PC-3 (cell line): Measurements from ENCODE around the gene KNCN. TPM values are rescaled to one million over a fixed set of nuclear protein-coding genes. Genes with fewer than 3 reads are reported as not detected.
A peak's percentile ranks its signal among the peaks of the same experiment; 100 is the strongest.

Experiments used
- ATAC-seq: fragments of 200-7000 bp; cut with Tn5 transposase; 2 replicates; pipeline ENCODE4 v1.9.1; 2020; ENCODE audit warnings: mild to moderate bottlenecking, moderate library complexity
- BruUV-seq: library from RNA; stranded (reverse); fragments of 400-500 nt; replicated peaks from 2 replicates; lab custom pipeline; 2021; lab: Mats Ljungman, UMichigan
- CTCF ChIA-PET: fragments of 300-600 bp; sonication (Branson Sonifier 250); formaldehyde crosslinking; loops from one replicate; lab custom pipeline; 2022; ENCODE audit warnings: antibody characterized with exemption; lab: Charles Lee
- POLR2A ChIA-PET: fragments of 300-600 bp; sonication (Branson Sonifier 250); formaldehyde crosslinking; loops from one replicate; lab custom pipeline; 2022; ENCODE audit warnings: antibody characterized with exemption; ENCODE audit not compliant: unreplicated experiment; lab: Charles Lee
- DNase-seq: peaks from one replicate; pipeline ENCODE4 v3.0.0-alpha.2; 2015
- H2AFZ ChIP-seq: fragments of 300-600 bp; sonication (generic); 2 replicates; pipeline ENCODE4 v1.6.0; 2016; ENCODE audit warnings: antibody characterized with exemption, low read length
- H3F3A ChIP-seq: fragments of 300-600 bp; sonication (generic); one replicate; pipeline ENCODE4 v1.6.0; 2017; ENCODE audit warnings: antibody characterized with exemption, low read length, control low read depth, mild to moderate bottlenecking; ENCODE audit not compliant: unreplicated experiment
- H3K27ac ChIP-seq: fragments of 300-600 bp; sonication (generic); 2 replicates; pipeline ENCODE4 v1.5.1; 2016; ENCODE audit warnings: mild to moderate bottlenecking, low read length
- H3K27me3 ChIP-seq: fragments of 300-600 bp; sonication (generic); 2 replicates; pipeline ENCODE4 v1.6.1; 2016; ENCODE audit warnings: low read length, mixed read lengths
- H3K36me3 ChIP-seq: fragments of 300-600 bp; sonication (generic); 2 replicates; pipeline ENCODE4 v1.6.1; 2016; ENCODE audit warnings: low read depth, mixed run types, low read length, mixed read lengths
- H3K4me1 ChIP-seq: fragments of 300-600 bp; sonication (generic); 2 replicates; pipeline ENCODE4 v1.5.1; 2016; ENCODE audit warnings: low read length; ENCODE audit not compliant: insufficient read depth
- H3K4me2 ChIP-seq: fragments of 300-600 bp; sonication (generic); 2 replicates; pipeline ENCODE4 v1.6.0; 2016; ENCODE audit warnings: low read length
- H3K4me3 ChIP-seq: fragments of 300-600 bp; sonication (generic); 2 replicates; pipeline ENCODE4 v1.5.1; 2016; ENCODE audit warnings: mild to moderate bottlenecking, low read length, mixed read lengths
- H3K79me2 ChIP-seq: fragments of 300-600 bp; sonication (generic); 2 replicates; pipeline ENCODE4 v1.6.1; 2017; ENCODE audit warnings: low read length, mixed read lengths
- H3K9ac ChIP-seq: fragments of 300-600 bp; sonication (generic); 2 replicates; pipeline ENCODE4 v1.6.0; 2016; ENCODE audit warnings: mild to moderate bottlenecking, low read length
- H3K9me2 ChIP-seq: fragments of 300-600 bp; sonication (generic); replicated peaks from 2 replicates; pipeline ENCODE4 v1.6.1; 2016; ENCODE audit warnings: mixed run types, low read length, mixed read lengths
- H3K9me3 ChIP-seq: fragments of 300-600 bp; sonication (generic); 2 replicates; pipeline ENCODE4 v1.6.1; 2016; ENCODE audit warnings: low read length, mixed read lengths
- H4K20me1 ChIP-seq: fragments of 300-600 bp; sonication (generic); 2 replicates; pipeline ENCODE4 v1.6.1; 2016; ENCODE audit warnings: low read length, mixed read lengths
- CTCF ChIP-seq: fragments of 300-600 bp; sonication (generic); conservative IDR thresholded peaks from 2 replicates; pipeline ENCODE4 v1.5.1; 2017; ENCODE audit warnings: antibody characterized with exemption, low read depth, mild to moderate bottlenecking, low read length
- EZH2 ChIP-seq: fragments of 300-600 bp; sonication (generic); IDR thresholded peaks from one replicate; pipeline ENCODE4 v1.6.1; 2017; ENCODE audit warnings: antibody characterized with exemption, mild to moderate bottlenecking, low read length; ENCODE audit not compliant: unreplicated experiment
- EZH2phosphoT487 ChIP-seq: fragments of 300-600 bp; sonication (generic); IDR thresholded peaks from 2 replicates; pipeline ENCODE4 v1.6.1; 2018; ENCODE audit warnings: mild to moderate bottlenecking, antibody characterized with exemption, low read length, borderline replicate concordance
- intact Hi-C: fragments of 100-400 bp; cut with micrococcal nuclease; formaldehyde crosslinking; loops from 2 replicates; pipeline ENCODE4 v1.9.0; 2023
- total RNA-seq: library from RNA; depleted of rRNA; stranded (reverse); fragments of >200 nt; gene quantifications from 2 replicates; pipeline ENCODE4 v1.2.3, GENCODE V29; 2014

Gene KNCN
- total RNA-seq, 1 experiment from 2014 or later = not detected

GRCh38 chr1:46522184-46522968 is 29.1 kb downstream of the KNCN start:
- Histone ChIP-seq H3K9me3 (no peaks in the 10 kb centered on the region), H3K9me2 (no peaks in the 10 kb centered on the region), H3K27ac (peak overlapping the region; percentile 49), H3K36me3 (no peaks in the 10 kb centered on the region), H4K20me1 (no peaks in the 10 kb centered on the region), H3K79me2 (no peaks in the 10 kb centered on the region), H2AFZ (peak overlapping the region; percentile 24; the same call in 1 of the 2 replicates), H3K27me3 (no peaks in the 10 kb centered on the region), H3F3A (no peaks in the 10 kb centered on the region), H3K4me1 (peaks cover 51% of the 10 kb centered on the region), H3K9ac (no peak overlapping the region), H3K4me3 (no peak overlapping the region), H3K4me2 (peak overlapping the region; percentile 26)
- no peak for TF ChIP-seq EZH2
- no peak for TF ChIP-seq EZH2phosphoT487
- TF ChIP-seq CTCF = no peak
- DNase-seq (peak; percentile 63), ATAC-seq (no peak; the same call in 1 of the 2 replicates)
- no TSS peak for BruUV-seq
- CTCF ChIA-PET = interaction anchor here (0.6 to 0.8 kb wide), 2 partner anchors 20 to 75 kb away, joined by 3 to 4 read pairs; no protein-coding TSS in a partner anchor
- POLR2A ChIA-PET = no interaction called here
- intact Hi-C loops = no loop called here

GRCh38 chr1:46521414-46521813 is 30.0 kb downstream of the KNCN start:
- BruUV-seq = no TSS peak
- Histone ChIP-seq H3K79me2 (no peaks in the 10 kb centered on the region), H2AFZ (no peak overlapping the region), H3K4me3 (no peak overlapping the region), H3K9ac (no peak overlapping the region), H3K27me3 (no peaks in the 10 kb centered on the region), H3K4me2 (no peak overlapping the region), H3K36me3 (no peaks in the 10 kb centered on the region), H3K4me1 (peaks cover 58% of the 10 kb centered on the region), H3K27ac (no peak overlapping the region), H3K9me3 (no peaks in the 10 kb centered on the region), H3K9me2 (no peaks in the 10 kb centered on the region), H3F3A (no peaks in the 10 kb centered on the region), H4K20me1 (no peaks in the 10 kb centered on the region)
- no peak for ATAC-seq
- DNase-seq = no peak
- no peak for TF ChIP-seq EZH2
- TF ChIP-seq EZH2phosphoT487 = no peak
- TF ChIP-seq CTCF = no peak
- intact Hi-C loops = no loop called here
- ChIA-PET POLR2A (no interaction called here), CTCF (interaction anchor here (0.6 to 0.8 kb wide), 2 partner anchors 8 to 75 kb away, joined by 3 to 7 read pairs; no protein-coding TSS in a partner anchor)
